ENCODE data around the gene IGSF3.
"Not testable (repeated sequence)": the region's sequence is repeated elsewhere in the genome, so short reads cannot be mapped to it uniquely, and the experiment has no call there.

IGSF3 gene

DNA sequence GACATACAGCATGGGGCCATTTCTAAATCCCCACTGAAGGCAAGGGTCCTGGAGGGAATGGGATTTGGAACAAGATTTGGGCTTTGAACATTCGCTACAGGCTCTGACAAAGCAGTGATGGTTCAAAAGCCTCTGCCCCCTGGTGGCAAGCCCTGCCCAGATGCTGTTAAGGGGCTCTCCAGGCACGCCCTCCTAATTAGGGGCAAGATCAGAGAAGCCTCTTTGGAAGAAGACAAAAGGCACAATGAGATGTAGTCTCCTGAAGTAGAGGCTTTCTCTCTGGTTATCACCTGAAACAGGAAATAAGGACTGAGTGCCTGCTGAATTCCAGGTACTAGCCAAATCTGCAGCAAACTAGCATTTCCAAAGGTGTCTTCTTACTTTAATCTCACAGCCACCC, 37.5 kb downstream of the IGSF3 start:
- not testable (repeated sequence) for H3K4me1 ChIP-seq (ENCODE audit: control insufficient read depth, insufficient read depth, low read length); H3K9ac ChIP-seq (ENCODE audit: low read length in 2 of 2); H3K27me3 ChIP-seq (ENCODE audit: control insufficient read depth in 1 of 2, insufficient read depth in 2 of 2, low read length in 2 of 2); H3K27ac ChIP-seq (ENCODE audit: low read length); H3K4me3 ChIP-seq (ENCODE audit: low read length in 2 of 2); H3K36me3 ChIP-seq (ENCODE audit: control insufficient read depth in 2 of 2, insufficient read depth in 2 of 2, low read length in 2 of 2); H3K9me3 ChIP-seq (ENCODE audit: control insufficient read depth in 2 of 2, low read length in 2 of 2)

- not testable (repeated sequence) for H3K27ac ChIP-seq (ENCODE audit: low read length); H3K4me1 ChIP-seq (ENCODE audit: control insufficient read depth, insufficient read depth, low read length); H3K36me3 ChIP-seq (ENCODE audit: control insufficient read depth in 2 of 2, insufficient read depth in 2 of 2, low read length in 2 of 2); H3K27me3 ChIP-seq (ENCODE audit: control insufficient read depth in 1 of 2, insufficient read depth in 2 of 2, low read length in 2 of 2); H3K9me3 ChIP-seq (ENCODE audit: control insufficient read depth in 2 of 2, low read length in 2 of 2); H3K9ac ChIP-seq (ENCODE audit: low read length in 2 of 2); H3K4me3 ChIP-seq (ENCODE audit: low read length in 2 of 2)
Measured at GRCh38 chr1:116629441-116629840, 38.1 kb downstream of the IGSF3 start.

DNA sequence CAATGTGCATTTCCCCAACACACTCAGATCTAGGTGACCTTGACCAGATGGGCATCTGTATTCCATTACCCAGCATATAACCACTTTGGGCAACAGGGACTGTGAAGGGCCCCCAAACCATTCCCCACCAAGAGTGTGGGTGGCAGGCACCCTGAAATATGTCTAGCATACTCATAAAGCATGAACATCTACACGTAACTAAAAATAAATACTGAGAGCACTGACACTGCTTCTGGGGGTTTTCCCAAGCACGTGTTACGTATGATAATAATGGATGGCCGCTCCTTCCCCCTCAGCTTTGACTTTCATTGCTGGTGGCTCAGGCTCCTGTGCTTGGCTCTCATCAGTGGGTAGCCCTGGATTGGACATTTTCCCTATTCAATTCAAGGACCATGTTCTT, 39.1 kb downstream of the IGSF3 start:
- Histone ChIP-seq H3K27ac (ENCODE audit: low read length) (no peak overlapping the region), H3K4me3 (ENCODE audit: low read length in 2 of 2) (no peak overlapping the region), H3K27me3 (ENCODE audit: control insufficient read depth in 1 of 2, insufficient read depth in 2 of 2, low read length in 2 of 2) (no peaks in the 10 kb centered on the region), H3K4me1 (ENCODE audit: control insufficient read depth, insufficient read depth, low read length) (no peaks in the 10 kb centered on the region), H3K9ac (ENCODE audit: low read length in 2 of 2) (no peak overlapping the region), H3K36me3 (ENCODE audit: control insufficient read depth in 2 of 2, insufficient read depth in 2 of 2, low read length in 2 of 2) (no peaks in the 10 kb centered on the region), H3K9me3 (ENCODE audit: control insufficient read depth in 2 of 2, low read length in 2 of 2) (no peaks in the 10 kb centered on the region)

DNA sequence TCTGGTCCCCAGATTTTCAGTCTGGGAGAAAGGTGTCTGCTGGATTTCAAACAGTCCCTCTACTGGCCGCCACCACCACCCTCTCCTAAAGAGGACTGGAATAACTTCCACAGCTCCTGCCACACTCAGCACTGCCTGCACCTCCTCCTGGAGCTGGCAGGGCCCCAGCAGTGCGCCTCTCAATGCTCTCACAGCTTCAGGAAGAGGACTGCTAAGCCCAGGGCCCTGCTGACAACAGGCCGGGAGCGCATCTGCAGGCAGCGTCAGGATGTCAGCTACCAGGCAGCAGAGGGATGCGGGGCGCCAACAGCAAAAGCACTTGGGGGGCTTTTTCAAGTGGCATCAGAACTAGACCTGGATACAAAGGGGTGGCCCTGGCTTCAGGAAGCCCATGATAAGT, 40.2 kb downstream of the IGSF3 start:
- H3K4me1 ChIP-seq (ENCODE audit: control insufficient read depth, insufficient read depth, low read length); H3K9me3 ChIP-seq (ENCODE audit: control insufficient read depth in 2 of 2, low read length in 2 of 2); H3K27me3 ChIP-seq (ENCODE audit: control insufficient read depth in 1 of 2, insufficient read depth in 2 of 2, low read length in 2 of 2); H3K36me3 ChIP-seq (ENCODE audit: control insufficient read depth in 2 of 2, insufficient read depth in 2 of 2, low read length in 2 of 2); H3K9ac ChIP-seq (ENCODE audit: low read length in 2 of 2); H3K4me3 ChIP-seq (ENCODE audit: low read length in 2 of 2); H3K27ac ChIP-seq (ENCODE audit: low read length): not testable (repeated sequence)

- H3K27ac ChIP-seq (ENCODE audit: low read length), result not testable (repeated sequence)
Measured at GRCh38 chr1:116626915-116627314, 40.6 kb downstream of the IGSF3 start.

DNA sequence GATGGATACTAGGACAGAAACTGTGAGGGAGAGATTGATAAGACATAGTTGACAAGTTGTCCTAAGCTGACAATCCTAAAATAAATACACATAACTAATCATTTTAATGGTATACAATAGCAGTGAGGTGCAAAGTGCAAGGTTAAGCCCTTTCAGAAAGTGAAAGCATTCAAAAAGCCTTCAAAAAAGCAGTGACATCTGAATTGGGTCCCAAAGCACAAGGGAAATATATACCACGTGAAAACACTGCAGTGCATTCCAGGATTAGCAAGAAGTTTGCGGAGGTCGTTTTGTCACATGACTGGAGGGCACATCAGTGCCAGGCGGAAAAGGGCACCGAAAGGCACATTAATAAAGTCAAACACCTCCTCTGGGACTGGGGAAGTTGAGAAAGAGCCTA, 42.4 kb downstream of the IGSF3 start:
- not testable (repeated sequence) for H3K4me1 ChIP-seq (ENCODE audit: control insufficient read depth, insufficient read depth, low read length); H3K4me3 ChIP-seq (ENCODE audit: low read length in 2 of 2); H3K9me3 ChIP-seq (ENCODE audit: control insufficient read depth in 2 of 2, low read length in 2 of 2); H3K36me3 ChIP-seq (ENCODE audit: control insufficient read depth in 2 of 2, insufficient read depth in 2 of 2, low read length in 2 of 2); H3K9ac ChIP-seq (ENCODE audit: low read length in 2 of 2); H3K27ac ChIP-seq (ENCODE audit: low read length); H3K27me3 ChIP-seq (ENCODE audit: control insufficient read depth in 1 of 2, insufficient read depth in 2 of 2, low read length in 2 of 2)

More at GRCh38 chr1:116626915-116627314, 40.6 kb downstream of the IGSF3 start:
- not testable (repeated sequence) for H3K4me1 ChIP-seq (ENCODE audit: control insufficient read depth, insufficient read depth, low read length); H3K9ac ChIP-seq (ENCODE audit: low read length in 2 of 2); H3K4me3 ChIP-seq (ENCODE audit: low read length in 2 of 2); H3K27me3 ChIP-seq (ENCODE audit: control insufficient read depth in 1 of 2, insufficient read depth in 2 of 2, low read length in 2 of 2); H3K9me3 ChIP-seq (ENCODE audit: control insufficient read depth in 2 of 2, low read length in 2 of 2); H3K36me3 ChIP-seq (ENCODE audit: control insufficient read depth in 2 of 2, insufficient read depth in 2 of 2, low read length in 2 of 2)

DNA sequence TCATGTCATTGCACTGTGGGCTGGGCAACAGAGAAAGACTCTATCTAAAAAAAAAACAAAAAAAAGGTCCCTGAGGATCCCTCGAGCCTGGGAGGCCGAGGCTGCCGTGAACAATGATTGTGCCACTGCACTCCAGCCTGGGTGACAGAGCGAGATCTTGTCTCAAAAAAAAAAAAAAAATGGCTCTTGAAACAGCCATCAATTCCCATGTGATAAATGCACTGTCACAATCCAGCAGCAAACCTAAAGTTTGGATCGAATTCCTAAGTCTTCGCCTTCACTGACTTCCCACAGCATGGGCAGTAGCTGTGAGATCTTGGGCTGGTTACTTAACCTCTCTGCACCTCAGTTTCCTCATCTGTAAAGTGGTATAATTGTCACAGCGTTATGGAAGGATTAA, 43.5 kb downstream of the IGSF3 start:
- Histone ChIP-seq H3K9ac (ENCODE audit: low read length in 2 of 2) (no peak overlapping the region), H3K27ac (ENCODE audit: low read length) (no peak overlapping the region), H3K4me3 (ENCODE audit: low read length in 2 of 2) (no peak overlapping the region), H3K27me3 (ENCODE audit: control insufficient read depth in 1 of 2, insufficient read depth in 2 of 2, low read length in 2 of 2) (no peaks in the 10 kb centered on the region), H3K36me3 (ENCODE audit: control insufficient read depth in 2 of 2, insufficient read depth in 2 of 2, low read length in 2 of 2) (no peaks in the 10 kb centered on the region), H3K9me3 (ENCODE audit: control insufficient read depth in 2 of 2, low read length in 2 of 2) (no peaks in the 10 kb centered on the region), H3K4me1 (ENCODE audit: control insufficient read depth, insufficient read depth, low read length) (peaks cover 2% of the 10 kb centered on the region)

- not testable (repeated sequence) for H3K36me3 ChIP-seq (ENCODE audit: control insufficient read depth in 2 of 2, insufficient read depth in 2 of 2, low read length in 2 of 2); H3K27me3 ChIP-seq (ENCODE audit: control insufficient read depth in 1 of 2, insufficient read depth in 2 of 2, low read length in 2 of 2); H3K4me3 ChIP-seq (ENCODE audit: low read length in 2 of 2); H3K27ac ChIP-seq (ENCODE audit: low read length); H3K9me3 ChIP-seq (ENCODE audit: control insufficient read depth in 2 of 2, low read length in 2 of 2); H3K9ac ChIP-seq (ENCODE audit: low read length in 2 of 2); H3K4me1 ChIP-seq (ENCODE audit: control insufficient read depth, insufficient read depth, low read length)
Measured at GRCh38 chr1:116622496-116622895, 45.0 kb downstream of the IGSF3 start.

GRCh38 chr1:116621756-116622155, 45.8 kb downstream of the IGSF3 start:
- not testable (repeated sequence) for H3K4me1 ChIP-seq (ENCODE audit: control insufficient read depth, insufficient read depth, low read length)

GRCh38 chr1:116620392-116620791, 47.1 kb downstream of the IGSF3 start:
- not testable (repeated sequence) for H3K36me3 ChIP-seq (ENCODE audit: control insufficient read depth in 2 of 2, insufficient read depth in 2 of 2, low read length in 2 of 2); H3K27ac ChIP-seq (ENCODE audit: low read length)

More at GRCh38 chr1:116621756-116622155, 45.8 kb downstream of the IGSF3 start:
- H3K9me3 ChIP-seq (ENCODE audit: control insufficient read depth in 2 of 2, low read length in 2 of 2); H3K27ac ChIP-seq (ENCODE audit: low read length); H3K9ac ChIP-seq (ENCODE audit: low read length in 2 of 2); H3K27me3 ChIP-seq (ENCODE audit: control insufficient read depth in 1 of 2, insufficient read depth in 2 of 2, low read length in 2 of 2); H3K36me3 ChIP-seq (ENCODE audit: control insufficient read depth in 2 of 2, insufficient read depth in 2 of 2, low read length in 2 of 2); H3K4me3 ChIP-seq (ENCODE audit: low read length in 2 of 2): not testable (repeated sequence)

GRCh38 chr1:116619106-116619505, 48.4 kb downstream of the IGSF3 start:
- H3K9ac ChIP-seq (ENCODE audit: low read length in 2 of 2); H3K27me3 ChIP-seq (ENCODE audit: control insufficient read depth in 1 of 2, insufficient read depth in 2 of 2, low read length in 2 of 2); H3K4me1 ChIP-seq (ENCODE audit: control insufficient read depth, insufficient read depth, low read length); H3K9me3 ChIP-seq (ENCODE audit: control insufficient read depth in 2 of 2, low read length in 2 of 2); H3K36me3 ChIP-seq (ENCODE audit: control insufficient read depth in 2 of 2, insufficient read depth in 2 of 2, low read length in 2 of 2); H3K27ac ChIP-seq (ENCODE audit: low read length); H3K4me3 ChIP-seq (ENCODE audit: low read length in 2 of 2): not testable (repeated sequence)

More at GRCh38 chr1:116620392-116620791, 47.1 kb downstream of the IGSF3 start:
- not testable (repeated sequence) for H3K4me1 ChIP-seq (ENCODE audit: control insufficient read depth, insufficient read depth, low read length); H3K9ac ChIP-seq (ENCODE audit: low read length in 2 of 2); H3K4me3 ChIP-seq (ENCODE audit: low read length in 2 of 2); H3K27me3 ChIP-seq (ENCODE audit: control insufficient read depth in 1 of 2, insufficient read depth in 2 of 2, low read length in 2 of 2); H3K9me3 ChIP-seq (ENCODE audit: control insufficient read depth in 2 of 2, low read length in 2 of 2)

- not testable (repeated sequence) for H3K9me3 ChIP-seq (ENCODE audit: control insufficient read depth in 2 of 2, low read length in 2 of 2); H3K4me1 ChIP-seq (ENCODE audit: control insufficient read depth, insufficient read depth, low read length); H3K27me3 ChIP-seq (ENCODE audit: control insufficient read depth in 1 of 2, insufficient read depth in 2 of 2, low read length in 2 of 2); H3K27ac ChIP-seq (ENCODE audit: low read length); H3K4me3 ChIP-seq (ENCODE audit: low read length in 2 of 2); H3K9ac ChIP-seq (ENCODE audit: low read length in 2 of 2); H3K36me3 ChIP-seq (ENCODE audit: control insufficient read depth in 2 of 2, insufficient read depth in 2 of 2, low read length in 2 of 2)
Measured at GRCh38 chr1:116617808-116618207, 49.7 kb downstream of the IGSF3 start.
